ENCODE measurements around the gene PSME1. TPM values are rescaled to one million over a fixed set of nuclear protein-coding genes. Genes with fewer than 3 reads are reported as not detected.

The PSME1 gene
- total RNA-seq, 2 experiments from 2014 or later = 149 to 187 TPM

DNA sequence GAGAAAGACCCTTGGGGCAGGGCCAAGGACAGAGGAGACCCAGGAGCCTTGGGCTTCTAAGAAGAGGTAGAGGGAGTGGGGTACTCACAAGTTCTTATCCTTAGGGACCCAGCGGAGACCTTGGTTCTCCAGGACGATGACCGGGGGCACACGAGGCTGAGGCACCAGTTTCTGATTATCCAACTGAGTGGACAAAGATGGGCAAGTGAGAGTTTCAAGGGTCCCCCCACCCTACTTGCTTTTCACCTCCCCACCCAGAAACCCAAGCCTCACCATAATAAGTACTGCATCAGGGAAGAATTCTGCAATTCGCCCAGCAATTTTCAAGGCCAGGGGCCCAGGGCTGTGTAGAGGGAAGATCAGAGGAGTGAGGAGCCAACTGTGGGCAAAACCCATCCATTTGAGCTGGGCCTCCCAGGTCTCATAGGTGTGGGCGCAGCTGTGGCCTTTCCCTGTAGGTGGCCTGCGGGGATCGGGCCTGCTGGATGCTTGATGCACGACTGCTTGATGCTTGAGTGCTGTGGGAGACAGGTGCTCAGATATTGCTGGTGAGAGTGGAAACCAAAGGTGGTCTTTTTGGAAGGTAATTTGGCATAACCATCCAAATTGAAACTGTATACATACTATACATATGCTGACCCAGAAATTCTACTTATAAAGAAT, 3.4 kb downstream of the PSME1 start:
- 0 out of 2 replicates have a peak, but pooled peaks cover 6% of the 10 kb centered on the region for H4K20me1 ChIP-seq (ENCODE audit: insufficient read depth, low read length)
- TSS peak; percentile 70 for BruUV-seq (replicated peaks)
- H3K4me3 ChIP-seq (ENCODE audit: low read depth, low read length, poor library complexity, severe bottlenecking) = peak overlapping the region; percentile 85
- no peak overlapping the region for H3K27ac ChIP-seq (ENCODE audit: low read depth, low read length, poor library complexity, severe bottlenecking)
- H3K9me3 ChIP-seq (ENCODE audit: low read length) = no peaks in the 10 kb centered on the region
- peaks cover 42% of the 10 kb centered on the region for H3K4me1 ChIP-seq (ENCODE audit: insufficient read depth, low read length, poor library complexity, severe bottlenecking)
- no peaks in the 10 kb centered on the region for H3K9me2 ChIP-seq (ENCODE audit: insufficient read depth, low read length)
- intact Hi-C loops (cut with micrococcal nuclease; ENCODE audit: unreplicated experiment) = no loop called here
- ChIA-PET CTCF (ENCODE audit: unreplicated experiment) (no interaction called here), POLR2A (interaction anchor here (2.5 to 4.1 kb wide), 2 partner anchors 24 kb away, joined by 14 to 43 read pairs; partner anchors contain the start of genes DCAF11 and NRL)
- peaks cover 25% of the 10 kb centered on the region for H3K79me2 ChIP-seq (ENCODE audit: insufficient read depth, low read depth, low read length)
- no peak for TF ChIP-seq EZH2phosphoT487 (IDR thresholded peaks at IDR 0.05; ENCODE audit: borderline replicate concordance, low read depth, low read length)
- TF ChIP-seq, protein P1, sequence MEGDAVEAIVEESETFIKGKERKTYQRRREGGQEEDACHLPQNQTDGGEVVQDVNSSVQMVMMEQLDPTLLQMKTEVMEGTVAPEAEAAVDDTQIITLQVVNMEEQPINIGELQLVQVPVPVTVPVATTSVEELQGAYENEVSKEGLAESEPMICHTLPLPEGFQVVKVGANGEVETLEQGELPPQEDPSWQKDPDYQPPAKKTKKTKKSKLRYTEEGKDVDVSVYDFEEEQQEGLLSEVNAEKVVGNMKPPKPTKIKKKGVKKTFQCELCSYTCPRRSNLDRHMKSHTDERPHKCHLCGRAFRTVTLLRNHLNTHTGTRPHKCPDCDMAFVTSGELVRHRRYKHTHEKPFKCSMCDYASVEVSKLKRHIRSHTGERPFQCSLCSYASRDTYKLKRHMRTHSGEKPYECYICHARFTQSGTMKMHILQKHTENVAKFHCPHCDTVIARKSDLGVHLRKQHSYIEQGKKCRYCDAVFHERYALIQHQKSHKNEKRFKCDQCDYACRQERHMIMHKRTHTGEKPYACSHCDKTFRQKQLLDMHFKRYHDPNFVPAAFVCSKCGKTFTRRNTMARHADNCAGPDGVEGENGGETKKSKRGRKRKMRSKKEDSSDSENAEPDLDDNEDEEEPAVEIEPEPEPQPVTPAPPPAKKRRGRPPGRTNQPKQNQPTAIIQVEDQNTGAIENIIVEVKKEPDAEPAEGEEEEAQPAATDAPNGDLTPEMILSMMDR (conservative IDR thresholded peaks at IDR 0.05; ENCODE audit: low read length) = no peak
- peaks cover 46% of the 10 kb centered on the region for H3K36me3 ChIP-seq (ENCODE audit: insufficient read depth, low read length)
- H2AFZ ChIP-seq (ENCODE audit: low read length) = no peak overlapping the region
- DNase-seq (ENCODE audit: low spot score) = no peak
- peak overlapping the region; percentile 89 for H3K4me2 ChIP-seq (ENCODE audit: low read length)

DNA sequence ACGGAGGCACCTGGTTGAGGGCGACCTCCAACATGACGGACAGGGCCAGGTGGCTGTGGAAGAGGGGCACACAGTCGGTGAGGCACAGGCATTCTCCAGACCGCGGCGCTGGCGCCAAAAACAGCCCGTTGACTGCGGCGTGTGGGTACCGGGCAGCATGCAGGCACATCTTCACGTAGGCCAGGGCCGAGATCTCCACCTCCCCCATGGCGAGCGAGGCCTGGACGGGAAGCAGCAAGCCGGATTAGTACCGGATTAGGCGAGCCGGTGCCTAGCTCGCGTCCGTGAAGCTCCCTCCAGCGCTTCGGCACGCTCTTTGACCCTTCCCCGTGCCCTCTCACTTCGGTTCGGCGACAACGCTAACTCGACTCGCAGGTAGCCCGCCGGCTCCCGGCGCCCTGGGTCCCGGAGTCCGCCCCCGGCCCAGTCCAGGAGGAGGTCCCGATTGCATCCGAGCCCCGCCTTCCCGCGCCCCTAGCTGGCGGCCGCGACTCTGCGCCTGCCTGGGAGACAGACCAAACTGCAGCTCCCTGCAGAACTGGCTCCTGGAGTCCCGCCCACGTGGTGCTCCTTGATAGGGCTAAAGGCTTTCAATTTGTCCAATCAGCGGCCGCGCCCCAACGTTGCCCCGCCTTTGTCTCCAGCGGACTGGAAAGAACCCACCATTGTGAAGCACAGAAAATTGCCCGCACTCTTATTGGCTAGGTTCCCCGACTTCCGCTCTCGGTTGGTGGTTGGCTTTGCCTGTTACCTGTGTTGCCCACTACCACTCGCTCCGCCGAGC, 5.3 kb downstream of the PSME1 start, which contains the start of gene EMC9:
Gene EMC9, minus strand, starts transcription at position 495 of the 784 bp plus-strand sequence. Its CDS starts 287 bp downstream, at position 208.
- Histone ChIP-seq H3K36me3 (ENCODE audit: insufficient read depth, low read length) (peaks cover 55% of the 10 kb centered on the region), H3K9me2 (ENCODE audit: insufficient read depth, low read length) (no peaks in the 10 kb centered on the region), H4K20me1 (ENCODE audit: insufficient read depth, low read length) (0 out of 2 replicates have a peak, but pooled peaks cover 6% of the 10 kb centered on the region), H3K4me1 (ENCODE audit: insufficient read depth, low read length, poor library complexity, severe bottlenecking) (peaks cover 44% of the 10 kb centered on the region), H3K9me3 (ENCODE audit: low read length) (no peaks in the 10 kb centered on the region), H3K4me3 (ENCODE audit: low read depth, low read length, poor library complexity, severe bottlenecking) (peak within 1 kb of the TSS; percentile 85), H3K4me2 (ENCODE audit: low read length) (peak within 1 kb of the TSS; percentile 89), H3K79me2 (ENCODE audit: insufficient read depth, low read depth, low read length) (peaks cover 36% of the 10 kb centered on the region), H2AFZ (ENCODE audit: low read length) (peak within 1 kb of the TSS; percentile 84), H3K27ac (ENCODE audit: low read depth, low read length, poor library complexity, severe bottlenecking) (peak within 1 kb of the TSS; percentile 81)
- BruUV-seq (replicated peaks) = no TSS peak
- peak; percentile 100 for DNase-seq (ENCODE audit: low spot score)
- ChIA-PET CTCF (ENCODE audit: unreplicated experiment) (interaction anchor here (0.9 to 1.0 kb wide), 2 partner anchors 9 to 20 kb away, joined by 4 to 5 read pairs; partner anchors contain the start of gene IRF9), POLR2A (interaction anchor here (0.7 to 2.5 kb wide), 12 partner anchors 15 to 105 kb away, joined by 3 to 14 read pairs (median 3); partner anchors contain the start of genes DCAF11, IRF9, NRL and PCK2)
- intact Hi-C loops (cut with micrococcal nuclease; ENCODE audit: unreplicated experiment) = loop anchor here (1.0 to 10.0 kb wide), 4 partner anchors 20 to 836 kb away; partner anchors contain the start of genes BCL2L2, DCAF11, IPO4 and IRF9
- TF ChIP-seq, protein P1 (conservative IDR thresholded peaks at IDR 0.05; ENCODE audit: low read length) = peak; percentile 51
- TF ChIP-seq EZH2phosphoT487 (IDR thresholded peaks at IDR 0.05; ENCODE audit: borderline replicate concordance, low read depth, low read length) = no peak
